Measurements from ENCODE around the gene AJAP1. TPM values are rescaled to one million over a fixed set of nuclear protein-coding genes. Genes with fewer than 3 reads are reported as not detected.
"Not testable (repeated sequence)": the region's sequence is repeated elsewhere in the genome, so short reads cannot be mapped to it uniquely, and the experiment has no call there.

Gene AJAP1
- total RNA-seq, 1 donor from 2014 or later: 0.35 TPM

GRCh38 chr1:4617506-4617905 is 36.9 kb upstream of the AJAP1 start:
- peaks cover 15% of the 10 kb centered on the region for H3K9me3 Mint-ChIP-seq (ENCODE audit: unreplicated experiment)
- no peaks in the 10 kb centered on the region for H3K36me3 Mint-ChIP-seq (ENCODE audit: unreplicated experiment)
- H3K4me1 Mint-ChIP-seq (ENCODE audit: unreplicated experiment): no peaks in the 10 kb centered on the region
- no peak for TF ChIP-seq CTCF (IDR thresholded peaks at IDR 0.05)
- H3K27ac Mint-ChIP-seq (ENCODE audit: unreplicated experiment): no peak overlapping the region
- DNase-seq (ENCODE audit: extremely low spot score, unreplicated experiment): no peak
- H3K4me3 Mint-ChIP-seq (ENCODE audit: unreplicated experiment): no peak overlapping the region
- H3K27me3 Mint-ChIP-seq (ENCODE audit: unreplicated experiment): no peaks in the 10 kb centered on the region

- H3K27me3 Mint-ChIP-seq (ENCODE audit: unreplicated experiment); DNase-seq (ENCODE audit: extremely low spot score, unreplicated experiment); H3K27ac Mint-ChIP-seq (ENCODE audit: unreplicated experiment); H3K36me3 Mint-ChIP-seq (ENCODE audit: unreplicated experiment); H3K4me1 Mint-ChIP-seq (ENCODE audit: unreplicated experiment); H3K4me3 Mint-ChIP-seq (ENCODE audit: unreplicated experiment): not testable (repeated sequence)
- H3K9me3 Mint-ChIP-seq (ENCODE audit: unreplicated experiment): peaks cover 14% of the 10 kb centered on the region
These were observed 35.6 kb upstream of the AJAP1 start for GRCh38 chr1:4618827-4619226.

GRCh38 chr1:4621646-4622045 is 32.8 kb upstream of the AJAP1 start:
- H3K4me3 Mint-ChIP-seq (ENCODE audit: unreplicated experiment): no peak overlapping the region

GRCh38 chr1:4622821-4623220 is 31.6 kb upstream of the AJAP1 start:
- peaks cover 4% of the 10 kb centered on the region for H3K9me3 Mint-ChIP-seq (ENCODE audit: unreplicated experiment)
- H3K4me3 Mint-ChIP-seq (ENCODE audit: unreplicated experiment): no peak overlapping the region
- no peaks in the 10 kb centered on the region for H3K36me3 Mint-ChIP-seq (ENCODE audit: unreplicated experiment)
- no peak for TF ChIP-seq CTCF (IDR thresholded peaks at IDR 0.05)
- H3K27ac Mint-ChIP-seq (ENCODE audit: unreplicated experiment): no peak overlapping the region
- DNase-seq (ENCODE audit: extremely low spot score, unreplicated experiment): no peak
- H3K27me3 Mint-ChIP-seq (ENCODE audit: unreplicated experiment): no peaks in the 10 kb centered on the region
- H3K4me1 Mint-ChIP-seq (ENCODE audit: unreplicated experiment): no peaks in the 10 kb centered on the region

More at GRCh38 chr1:4621646-4622045, 32.8 kb upstream of the AJAP1 start:
- Mint-ChIP-seq H3K9me3 (ENCODE audit: unreplicated experiment) (peaks cover 4% of the 10 kb centered on the region), H3K4me1 (ENCODE audit: unreplicated experiment) (no peaks in the 10 kb centered on the region), H3K27ac (ENCODE audit: unreplicated experiment) (no peak overlapping the region), H3K36me3 (ENCODE audit: unreplicated experiment) (no peaks in the 10 kb centered on the region), H3K27me3 (ENCODE audit: unreplicated experiment) (no peaks in the 10 kb centered on the region)
- TF ChIP-seq CTCF (IDR thresholded peaks at IDR 0.05): no peak
- no peak for DNase-seq (ENCODE audit: extremely low spot score, unreplicated experiment)

- Mint-ChIP-seq H3K4me3 (ENCODE audit: unreplicated experiment) (no peak overlapping the region), H3K4me1 (ENCODE audit: unreplicated experiment) (no peaks in the 10 kb centered on the region), H3K9me3 (ENCODE audit: unreplicated experiment) (peaks cover 4% of the 10 kb centered on the region), H3K27me3 (ENCODE audit: unreplicated experiment) (no peaks in the 10 kb centered on the region), H3K27ac (ENCODE audit: unreplicated experiment) (no peak overlapping the region), H3K36me3 (ENCODE audit: unreplicated experiment) (no peaks in the 10 kb centered on the region)
- DNase-seq (ENCODE audit: extremely low spot score, unreplicated experiment): no peak
- no peak for TF ChIP-seq CTCF (IDR thresholded peaks at IDR 0.05)
These were observed 30.2 kb upstream of the AJAP1 start for GRCh38 chr1:4624141-4624715.

GRCh38 chr1:4624801-4625200 is 29.6 kb upstream of the AJAP1 start:
- Mint-ChIP-seq H3K27me3 (ENCODE audit: unreplicated experiment) (no peaks in the 10 kb centered on the region), H3K9me3 (ENCODE audit: unreplicated experiment) (peaks cover 4% of the 10 kb centered on the region), H3K4me3 (ENCODE audit: unreplicated experiment) (no peak overlapping the region), H3K27ac (ENCODE audit: unreplicated experiment) (no peak overlapping the region), H3K36me3 (ENCODE audit: unreplicated experiment) (no peaks in the 10 kb centered on the region), H3K4me1 (ENCODE audit: unreplicated experiment) (no peaks in the 10 kb centered on the region)
- no peak for TF ChIP-seq CTCF (IDR thresholded peaks at IDR 0.05)
- no peak for DNase-seq (ENCODE audit: extremely low spot score, unreplicated experiment)

All from osteocyte (in vitro differentiated cells).